ENCODE results near the gene FBXL17.
"Not testable (repeated sequence)": the region's sequence is repeated elsewhere in the genome, so short reads cannot be mapped to it uniquely, and the experiment has no call there.

FBXL17 gene

GRCh38 chr5:108303086-108303485, 78.8 kb downstream of the FBXL17 start:
- no peak for DNase-seq

- no peak for DNase-seq
Measured at GRCh38 chr5:108297042-108297601, 84.8 kb downstream of the FBXL17 start.

GRCh38 chr5:108295578-108296368, 86.1 kb downstream of the FBXL17 start:
- no peak for DNase-seq

GRCh38 chr5:108280960-108281569, 100.8 kb downstream of the FBXL17 start:
- no peak for DNase-seq

GRCh38 chr5:108280248-108280647, 101.7 kb downstream of the FBXL17 start:
- no peak for DNase-seq

GRCh38 chr5:108278285-108279240, 103.3 kb downstream of the FBXL17 start:
- DNase-seq = no peak

GRCh38 chr5:108276187-108277050, 105.5 kb downstream of the FBXL17 start:
- DNase-seq = no peak

- DNase-seq = not testable (repeated sequence)
Measured at GRCh38 chr5:108274080-108274479, 107.8 kb downstream of the FBXL17 start.

- no peak for DNase-seq
Measured at GRCh38 chr5:108271127-108271526, 110.8 kb downstream of the FBXL17 start.

GRCh38 chr5:108266242-108266641, 115.7 kb downstream of the FBXL17 start:
- DNase-seq = no peak

GRCh38 chr5:108264533-108264932, 117.4 kb downstream of the FBXL17 start:
- no peak for DNase-seq

GRCh38 chr5:108263338-108263737, 118.6 kb downstream of the FBXL17 start:
- DNase-seq = no peak

GRCh38 chr5:108260858-108261170, 121.1 kb downstream of the FBXL17 start:
- DNase-seq = no peak

GRCh38 chr5:108260117-108260857, 121.6 kb downstream of the FBXL17 start:
- peak; percentile 69 to 85 for DNase-seq

- DNase-seq = no peak
Measured at GRCh38 chr5:108259306-108259705, 122.6 kb downstream of the FBXL17 start.

GRCh38 chr5:108257996-108258395, 123.9 kb downstream of the FBXL17 start:
- no peak for DNase-seq

- no peak for DNase-seq
Measured at GRCh38 chr5:108255468-108255867, 126.4 kb downstream of the FBXL17 start.

GRCh38 chr5:108251350-108251749, 130.5 kb downstream of the FBXL17 start:
- DNase-seq = no peak

GRCh38 chr5:108249785-108250426, 132.0 kb downstream of the FBXL17 start:
- no peak for DNase-seq

- DNase-seq = no peak
Measured at GRCh38 chr5:108249095-108249784, 132.7 kb downstream of the FBXL17 start.

Data from hippocampal formation (tissue), 2 donors.